NCI-H2081 (cell line): ENCODE measurements around the gene HDGFL2.

Experiments used
- DNase-seq, 2 experiments: peaks; one replicate each; lab custom pipeline; 2025; lab: John Stamatoyannopoulos, UW

HDGFL2 gene

DNA sequence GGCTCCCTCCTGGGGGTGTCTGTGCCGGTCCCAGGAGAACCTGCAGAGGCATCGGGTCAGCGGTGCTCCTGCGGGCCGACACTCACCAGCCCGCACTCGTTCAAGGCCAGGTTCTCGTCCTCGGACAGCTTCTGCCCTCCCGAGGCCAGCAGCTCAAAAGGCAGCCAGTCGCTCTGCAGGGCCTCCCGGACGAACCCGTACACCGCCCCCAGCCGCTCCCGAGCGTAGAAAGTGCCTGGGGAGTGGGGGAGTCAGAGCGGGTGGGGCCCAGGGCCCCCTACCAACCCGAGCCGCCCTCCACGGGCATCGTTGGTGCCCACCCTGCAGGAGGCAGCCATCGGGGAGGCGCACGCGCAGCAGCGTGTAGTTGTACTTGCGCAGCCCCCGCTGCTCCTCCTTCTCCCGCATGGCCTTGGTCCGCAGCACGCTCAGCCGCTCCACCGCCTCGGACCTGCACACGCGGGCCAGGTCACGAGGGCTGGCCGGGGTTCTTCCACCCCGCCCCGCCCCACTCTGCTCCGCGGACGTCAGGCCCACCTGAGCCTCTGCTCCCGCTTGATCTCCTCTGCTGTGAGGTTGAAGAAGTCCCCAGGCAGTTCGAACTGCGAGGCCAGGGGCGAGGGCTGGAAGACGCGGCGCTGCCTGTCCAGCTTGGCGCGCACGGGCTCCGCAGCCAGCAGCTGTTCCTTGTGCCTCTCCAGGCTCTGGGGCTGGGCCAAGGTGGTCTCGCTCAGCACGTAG lies 26.0 kb upstream of the HDGFL2 start:
- DNase-seq: no peak

DNA sequence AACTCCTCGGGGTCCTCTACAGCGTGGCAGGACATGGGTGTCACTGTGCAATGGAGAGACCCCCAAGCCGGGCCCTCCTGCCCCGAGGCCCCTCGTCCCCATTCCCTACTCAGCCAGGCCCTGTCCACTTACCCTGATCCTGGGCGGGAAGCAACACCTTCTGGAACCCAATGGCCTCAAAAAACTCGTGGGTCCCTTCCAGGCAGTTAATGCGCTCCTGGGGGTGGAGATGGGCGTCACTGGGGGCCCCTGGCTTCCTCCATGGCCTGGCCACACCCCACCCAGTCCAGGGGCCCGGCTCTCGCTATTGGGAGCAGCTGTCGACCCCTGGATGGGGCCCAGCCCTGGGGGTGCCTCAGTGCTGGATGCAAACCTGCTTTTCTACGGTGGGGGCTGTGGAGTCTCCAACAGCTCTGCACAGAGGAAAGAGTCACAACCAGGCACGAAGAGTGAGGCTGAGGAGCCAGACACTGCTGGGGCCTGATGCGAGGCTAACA lies 25.3 kb upstream of the HDGFL2 start:
- no peak for DNase-seq

DNA sequence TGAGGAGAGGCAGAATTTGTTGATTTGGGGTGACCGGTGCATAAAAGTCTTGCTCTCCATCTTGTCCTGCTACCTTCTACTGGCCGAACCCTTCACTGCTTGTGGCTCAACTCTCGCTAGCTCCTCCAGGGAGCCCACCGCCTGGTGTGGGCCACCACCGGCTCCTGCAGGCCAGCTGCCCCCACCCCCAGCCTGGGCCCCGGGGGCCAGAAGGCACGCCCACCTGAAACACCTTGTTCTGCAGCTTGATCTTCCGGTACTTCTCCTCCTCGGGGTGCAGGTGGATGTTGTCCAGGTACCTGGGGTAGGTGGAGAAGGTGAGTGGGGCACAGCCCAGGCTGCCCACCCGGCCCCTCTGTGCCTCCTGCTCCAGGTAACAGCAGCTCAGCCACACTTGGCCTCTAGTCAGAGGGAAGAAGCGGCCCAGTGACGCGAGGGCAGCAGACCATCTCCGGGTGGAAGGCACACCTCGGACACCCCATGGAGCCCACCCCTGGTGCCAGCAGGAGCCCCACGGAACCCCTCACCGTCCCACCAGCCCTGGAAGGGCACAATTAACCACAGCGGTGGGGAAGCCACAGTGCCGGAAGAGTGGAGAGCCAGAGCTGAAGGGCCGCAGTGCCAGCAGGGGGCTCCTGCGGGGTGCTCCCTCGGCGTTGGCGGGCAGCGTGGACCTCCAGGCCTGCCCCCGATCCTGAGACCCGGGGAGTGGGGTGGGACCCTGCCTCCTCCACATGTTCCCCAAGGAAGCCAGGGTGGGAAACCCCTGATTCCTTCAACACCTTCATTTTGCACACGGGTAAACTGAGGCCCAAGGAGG lies 24.6 kb upstream of the HDGFL2 start:
- no peak for DNase-seq

DNA sequence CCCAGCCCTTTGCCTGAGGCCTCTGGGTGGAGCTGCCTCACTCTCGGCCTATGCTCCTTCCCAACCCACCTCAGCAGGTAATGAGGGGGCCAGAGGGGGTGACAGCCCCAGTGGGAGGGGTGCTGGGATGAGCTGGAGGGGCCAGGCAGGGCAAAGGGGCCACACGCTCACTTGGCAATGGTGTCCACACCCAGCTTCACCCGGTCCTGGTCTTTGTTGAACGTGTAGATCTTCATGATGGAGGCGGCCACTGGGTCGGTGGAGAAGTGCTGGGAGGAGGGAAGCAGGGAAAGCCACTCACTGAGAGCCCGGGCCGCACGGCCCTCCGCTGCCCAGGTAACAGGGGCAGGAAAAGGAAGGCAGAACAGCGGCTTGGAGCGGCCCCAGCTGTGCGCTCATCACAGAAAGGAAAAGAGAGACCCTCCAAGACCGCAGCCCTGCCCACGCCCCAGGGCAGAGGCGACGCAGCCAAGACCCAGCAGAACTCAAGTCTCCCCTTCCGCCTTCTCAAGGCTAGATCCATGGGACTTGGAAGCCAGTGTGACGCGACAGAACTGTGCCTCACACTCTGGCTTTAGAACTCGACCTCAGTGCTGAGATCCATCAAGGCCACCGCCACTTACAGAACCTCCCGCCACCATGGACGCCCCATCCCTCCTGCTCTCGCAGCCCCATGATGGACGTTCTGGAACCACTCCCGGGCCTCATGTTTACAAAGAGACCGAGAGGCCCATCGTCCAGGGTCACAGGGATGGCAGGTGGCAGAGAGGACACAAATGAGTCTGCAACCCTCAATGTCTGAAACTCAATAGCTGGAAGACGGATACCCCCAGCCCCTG lies 23.7 kb upstream of the HDGFL2 start:
- DNase-seq: no peak

GRCh38 chr19:4449022-4449638 lies 23.0 kb upstream of the HDGFL2 start:
- no peak for DNase-seq

DNA sequence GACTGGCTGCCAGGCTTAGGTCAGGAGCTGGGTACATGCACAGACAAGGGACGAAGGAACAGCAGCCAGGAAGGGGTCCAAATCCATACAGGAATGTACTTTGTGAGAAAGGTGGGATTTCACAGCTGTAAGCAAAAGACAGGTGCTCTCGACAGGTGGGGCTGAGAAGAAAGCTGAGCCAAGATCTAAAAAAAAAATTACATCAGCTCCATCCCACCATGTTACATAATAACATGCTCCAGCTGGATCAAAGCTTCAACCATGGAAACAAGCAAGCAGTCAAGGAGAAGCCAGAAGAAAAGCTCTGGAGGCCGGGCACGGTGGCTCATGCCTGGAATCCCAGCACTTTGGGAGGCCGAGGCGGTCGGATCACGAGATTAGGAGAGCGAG lies 22.5 kb upstream of the HDGFL2 start:
- DNase-seq: no peak

GRCh38 chr19:4452230-4452990 lies 19.7 kb upstream of the HDGFL2 start:
- no peak for DNase-seq

DNA sequence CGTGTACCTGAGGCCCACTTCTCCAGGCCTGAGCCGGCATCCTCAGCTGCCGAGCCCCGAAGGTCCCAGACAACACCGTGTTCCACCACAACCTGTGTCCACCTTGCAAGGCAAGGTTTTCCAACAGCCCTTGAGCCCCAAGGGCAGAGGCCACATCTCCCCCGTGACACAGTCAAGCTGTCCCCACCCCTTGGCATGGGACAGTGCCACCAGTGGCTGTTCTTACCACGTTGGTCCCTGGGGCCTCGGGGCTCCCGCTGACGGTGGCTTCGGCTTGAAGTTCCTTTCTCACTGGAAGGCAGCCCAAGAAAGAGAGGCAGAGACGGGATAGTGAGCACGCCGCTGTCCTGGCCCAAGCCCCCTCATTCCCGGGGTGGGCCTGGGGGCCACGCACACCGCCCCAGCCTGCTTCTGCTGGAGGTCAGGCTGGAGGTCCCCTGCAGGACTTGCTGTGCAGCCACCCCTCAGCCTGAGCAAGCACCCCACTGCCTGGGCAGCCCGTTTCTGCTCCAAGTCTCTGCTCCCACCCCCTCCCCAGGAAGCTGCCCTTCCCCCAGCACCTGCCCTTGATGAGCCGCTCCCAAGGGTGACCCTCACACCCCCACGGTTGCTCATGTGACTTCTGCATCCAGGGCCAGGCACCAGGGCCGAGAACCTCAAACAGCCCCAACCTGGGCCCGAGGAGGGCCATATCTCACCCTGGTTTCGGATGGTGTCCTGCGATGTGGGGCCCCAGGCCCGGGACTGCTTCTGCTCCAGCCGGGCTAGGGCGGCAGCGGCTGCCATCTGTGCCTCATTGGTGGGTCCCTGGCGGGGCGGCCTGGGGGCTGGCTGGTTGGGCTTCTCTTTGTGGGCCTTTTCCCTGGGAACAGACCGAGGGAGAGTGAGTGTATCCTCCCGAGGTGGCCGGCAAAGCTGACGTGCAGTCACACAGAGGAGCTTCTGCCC lies 18.6 kb upstream of the HDGFL2 start:
- DNase-seq: no peak

DNA sequence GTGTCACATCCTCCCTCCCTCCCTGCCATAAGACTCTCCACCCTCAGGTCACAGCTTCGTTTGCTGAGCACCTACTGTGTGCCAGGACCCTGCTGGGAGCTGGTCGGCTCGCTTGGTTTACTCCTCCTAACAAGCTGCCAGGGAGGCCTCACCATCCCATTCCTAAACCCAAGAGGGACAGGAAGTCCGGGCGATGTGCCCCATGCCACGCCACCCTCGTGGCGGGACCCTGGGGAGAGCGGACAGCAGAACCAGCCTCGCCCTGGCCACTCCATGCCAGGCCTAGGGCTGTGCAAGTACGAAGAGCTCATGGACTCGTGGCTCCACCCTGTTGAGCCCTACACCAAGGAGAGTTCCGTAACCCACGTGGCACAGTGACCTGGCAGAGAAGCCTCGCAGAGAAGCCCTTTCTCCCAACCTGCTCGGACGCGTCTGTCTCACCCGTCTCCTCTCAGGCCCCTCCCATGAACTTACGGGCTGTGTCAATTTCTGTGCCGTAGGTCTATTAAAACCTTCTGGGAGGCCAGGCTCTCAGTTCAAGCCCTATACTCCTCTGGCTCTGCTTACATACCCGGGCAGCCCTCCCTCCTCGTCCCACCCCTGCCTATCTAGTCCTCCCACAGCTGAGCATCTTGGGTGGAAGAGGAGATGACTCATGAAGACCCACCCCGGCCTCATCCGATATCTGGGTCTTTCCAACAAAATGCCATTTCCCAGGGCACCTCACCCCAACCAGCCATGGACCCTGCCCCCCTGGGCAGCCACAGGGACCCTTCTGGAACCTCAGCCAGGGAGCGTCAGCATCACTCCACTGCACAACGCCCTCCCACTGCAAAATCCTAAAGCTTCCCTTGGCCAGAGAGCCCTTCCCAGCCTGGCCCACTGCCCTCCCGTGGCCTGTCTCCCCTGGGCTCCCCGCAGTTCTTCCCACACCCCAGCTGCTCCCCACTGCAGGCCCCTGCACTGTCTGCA lies 17.1 kb upstream of the HDGFL2 start:
- DNase-seq: no peak

GRCh38 chr19:4455719-4456475 lies 16.2 kb upstream of the HDGFL2 start:
- DNase-seq: no peak

DNA sequence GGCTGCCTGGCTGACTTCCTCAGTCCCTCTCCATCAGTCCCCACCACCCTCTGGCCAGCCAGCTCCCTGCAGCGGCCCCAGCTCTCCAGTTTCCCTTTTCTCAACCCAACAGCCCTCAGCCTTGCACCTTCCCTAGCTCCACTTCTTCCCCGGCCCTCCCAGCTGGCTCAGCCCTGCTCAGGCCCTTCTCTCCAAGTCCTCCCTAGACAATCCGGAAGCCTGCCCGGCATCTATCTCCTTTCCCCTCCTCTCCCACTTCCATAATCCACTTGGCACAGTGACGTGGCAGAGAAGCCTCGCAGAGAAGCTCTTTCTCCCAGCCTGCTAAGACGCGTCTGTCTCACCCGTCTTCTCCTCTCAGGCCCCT lies 15.6 kb upstream of the HDGFL2 start:
- DNase-seq: no peak

GRCh38 chr19:4456843-4457653 lies 15.0 kb upstream of the HDGFL2 start:
- no peak for DNase-seq

- peak; percentile 96 to 98 for DNase-seq
Observed at GRCh38 chr19:4457654-4458395, 14.3 kb upstream of the HDGFL2 start, which contains the start of gene UBXN6. Gene UBXN6, minus strand, starts transcription at chr19:4457794. Its CDS starts 97 bp downstream, at chr19:4457697.

DNA sequence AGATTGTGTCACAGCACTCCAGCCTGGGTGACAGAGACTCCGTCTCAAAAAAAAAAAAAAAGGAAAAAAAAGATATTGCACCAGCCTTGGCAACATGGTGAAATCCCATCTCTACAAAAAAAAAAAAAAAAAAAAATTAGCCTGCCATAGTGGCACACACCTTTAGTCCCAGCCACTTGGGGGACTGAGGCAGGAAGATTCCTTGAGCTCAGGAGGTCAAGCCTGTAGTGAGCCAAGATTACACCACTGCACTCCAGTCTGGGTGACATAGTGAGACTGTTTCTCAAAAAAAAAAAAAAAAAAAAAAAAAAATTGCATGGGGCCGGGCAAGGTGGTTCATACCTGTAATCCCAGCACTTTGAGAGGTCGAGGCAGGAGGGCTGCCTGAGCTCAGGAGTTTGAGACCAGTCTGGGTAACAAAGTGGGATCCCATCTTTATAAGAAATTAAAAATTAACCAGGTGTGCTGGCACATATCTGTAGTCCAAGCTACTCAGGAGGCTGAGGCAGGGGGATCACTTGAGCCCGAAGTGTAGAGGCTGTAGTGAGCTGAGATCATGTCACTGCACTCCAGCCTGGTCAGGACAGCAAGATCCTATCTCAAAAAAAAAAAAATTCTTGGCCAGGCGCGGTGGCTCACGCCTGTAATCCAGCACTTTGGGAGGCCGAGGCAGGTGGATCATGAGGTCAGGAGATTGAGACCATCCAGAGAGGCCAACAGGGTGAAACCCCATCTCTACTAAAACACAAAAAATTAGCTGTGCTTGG lies 7.1 kb upstream of the HDGFL2 start:
- no peak for DNase-seq

GRCh38 chr19:4467835-4468234 lies 4.3 kb upstream of the HDGFL2 start:
- no peak for DNase-seq
